Type B pancreatic cell (in vitro differentiated cells): ENCODE results near the gene MECP2. TPM values are rescaled to one million over a fixed set of nuclear protein-coding genes. Genes with fewer than 3 reads are reported as not detected.
A peak's percentile ranks its signal among the peaks of the same experiment; 100 is the strongest.

ENCODE experiments used
- DNase-seq: peaks from one replicate; pipeline ENCODE4 v3.0.0; 2021; ENCODE audit warnings: mixed read lengths; ENCODE audit not compliant: unreplicated experiment; ENCODE audit errors: extremely low spot score
- H3K27ac Mint-ChIP-seq: 2 replicates; pipeline ENCODE4 v1.8.0; 2021; ENCODE audit warnings: mild to moderate bottlenecking, mixed read lengths
- H3K27me3 Mint-ChIP-seq: 2 replicates; pipeline ENCODE4 v1.8.0; 2021; ENCODE audit warnings: mixed read lengths
- H3K36me3 Mint-ChIP-seq: 2 replicates; pipeline ENCODE4 v1.8.0; 2021; ENCODE audit warnings: mixed read lengths
- H3K4me1 Mint-ChIP-seq: one replicate; pipeline ENCODE4 v1.8.0; 2021; ENCODE audit warnings: mixed read lengths; ENCODE audit not compliant: unreplicated experiment
- H3K4me3 Mint-ChIP-seq: 2 replicates; pipeline ENCODE4 v1.8.0; 2021; ENCODE audit warnings: mild to moderate bottlenecking, mixed read lengths
- H3K9me3 Mint-ChIP-seq: 2 replicates; pipeline ENCODE4 v1.8.0; 2021; ENCODE audit warnings: mixed read lengths
- CTCF ChIP-seq: fragments of 200-600 bp; sonication (generic); conservative IDR thresholded peaks from 2 replicates; pipeline ENCODE4 v1.5.0; 2021; ENCODE audit warnings: antibody characterized with exemption, mild to moderate bottlenecking
- total RNA-seq: library from RNA; stranded (reverse); gene quantifications from 2 replicates; pipeline ENCODE4 v1.2.1, GENCODE V29; 2021; ENCODE audit warnings: low replicate concordance

The MECP2 gene
- total RNA-seq, 1 donor from 2014 or later: 37.7 TPM

- H3K9me3 Mint-ChIP-seq: no peaks in the 10 kb centered on the region
- H3K36me3 Mint-ChIP-seq: peaks cover 11% of the 10 kb centered on the region
- peaks cover 25% of the 10 kb centered on the region for H3K4me1 Mint-ChIP-seq
- no peak overlapping the region for H3K4me3 Mint-ChIP-seq
- DNase-seq: no peak
- H3K27me3 Mint-ChIP-seq: no peaks in the 10 kb centered on the region
- H3K27ac Mint-ChIP-seq: no peak overlapping the region
- no peak for TF ChIP-seq CTCF
Observed at GRCh38 chrX:154090731-154091130, 6.8 kb downstream of the MECP2 start.

GRCh38 chrX:154084449-154085300, 12.8 kb downstream of the MECP2 start:
- no peak overlapping the region for H3K4me3 Mint-ChIP-seq
- H3K27ac Mint-ChIP-seq: no peak overlapping the region
- no peaks in the 10 kb centered on the region for H3K9me3 Mint-ChIP-seq
- TF ChIP-seq CTCF: no peak
- H3K27me3 Mint-ChIP-seq: no peaks in the 10 kb centered on the region
- peaks cover 8% of the 10 kb centered on the region for H3K4me1 Mint-ChIP-seq
- H3K36me3 Mint-ChIP-seq: peaks cover 12% of the 10 kb centered on the region
- DNase-seq: no peak

DNA sequence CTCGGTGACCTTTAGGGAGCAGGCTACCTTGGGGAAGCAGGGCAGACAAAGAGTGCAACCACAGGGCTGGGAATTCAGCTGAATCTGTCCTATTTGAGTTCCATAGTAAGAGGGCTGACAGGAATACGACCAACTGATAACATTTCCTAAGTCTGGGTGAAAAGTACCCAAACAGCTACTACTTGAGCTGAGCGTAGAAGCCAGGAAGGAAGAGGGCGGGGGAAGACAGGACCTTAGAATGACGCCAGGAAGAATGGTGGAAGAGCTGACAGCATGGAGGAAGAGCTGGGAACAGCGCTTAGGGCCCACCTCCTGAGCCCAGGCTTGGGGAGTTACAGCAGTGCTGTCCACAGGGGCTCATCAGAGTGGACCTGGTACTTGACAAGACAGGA, 14.4 kb downstream of the MECP2 start:
- no peak for DNase-seq
- Mint-ChIP-seq H3K36me3 (peaks cover 15% of the 10 kb centered on the region), H3K4me1 (peaks cover 8% of the 10 kb centered on the region), H3K27me3 (no peaks in the 10 kb centered on the region), H3K4me3 (no peak overlapping the region), H3K9me3 (no peaks in the 10 kb centered on the region), H3K27ac (peak overlapping the region; percentile 76)
- no peak for TF ChIP-seq CTCF

GRCh38 chrX:154082396-154083125, 15.0 kb downstream of the MECP2 start:
- Mint-ChIP-seq H3K27me3 (no peaks in the 10 kb centered on the region), H3K4me3 (no peak overlapping the region), H3K36me3 (peaks cover 11% of the 10 kb centered on the region), H3K9me3 (no peaks in the 10 kb centered on the region), H3K4me1 (peaks cover 8% of the 10 kb centered on the region), H3K27ac (peak overlapping the region; percentile 76)
- no peak for TF ChIP-seq CTCF
- no peak for DNase-seq

DNA sequence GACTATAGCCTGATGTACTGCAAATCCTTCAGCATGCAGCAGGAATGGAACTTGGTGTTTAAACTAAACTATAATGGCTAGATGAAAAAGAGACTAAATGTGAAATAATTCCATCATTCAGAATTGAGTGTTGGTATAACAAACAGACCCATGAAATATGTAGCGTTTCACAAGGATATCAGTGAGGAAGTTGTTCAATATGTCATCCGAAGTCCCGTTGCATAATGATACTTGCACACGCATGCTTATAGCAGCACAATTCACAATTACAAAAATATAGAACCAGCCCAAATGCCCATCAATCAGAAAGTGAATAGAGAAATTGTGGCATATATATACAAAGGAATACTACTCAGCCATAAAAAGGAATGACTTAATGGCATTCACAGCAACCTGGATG, 20.4 kb downstream of the MECP2 start:
- no peak overlapping the region for H3K27ac Mint-ChIP-seq
- H3K36me3 Mint-ChIP-seq: peaks cover 9% of the 10 kb centered on the region
- H3K9me3 Mint-ChIP-seq: no peaks in the 10 kb centered on the region
- DNase-seq: no peak
- H3K4me1 Mint-ChIP-seq: peaks cover 3% of the 10 kb centered on the region
- H3K27me3 Mint-ChIP-seq: no peaks in the 10 kb centered on the region
- H3K4me3 Mint-ChIP-seq: no peak overlapping the region
- TF ChIP-seq CTCF: no peak
